SK-N-SH (cell line): ENCODE data around the gene FBXW9. TPM values are rescaled to one million over a fixed set of nuclear protein-coding genes. Genes with fewer than 3 reads are reported as not detected.
A peak's percentile ranks its signal among the peaks of the same experiment; 100 is the strongest.
"Not testable (repeated sequence)": the region's sequence is repeated elsewhere in the genome, so short reads cannot be mapped to it uniquely, and the experiment has no call there.

Experiments
- CTCF ChIA-PET: fragments of 300-600, 350-600 bp; formaldehyde crosslinking; extraction: SDS; loops from one replicate; lab custom pipeline; 2021; lab: Yijun Ruan, JAX
- POLR2A ChIA-PET: fragments of 350-600 bp; sonication (Branson Sonifier 250); formaldehyde crosslinking; extraction: SDS; loops from one replicate; lab custom pipeline; 2020; ENCODE audit warnings: antibody characterized with exemption, inconsistent platforms; lab: Yijun Ruan, JAX
- DNase-seq: peaks from one replicate; pipeline ENCODE4 v3.0.0; 2012
- H2AFZ ChIP-seq: fragments of 200-600 bp; sonication (generic); 2 replicates; pipeline ENCODE4 v1.8.1; 2016; ENCODE audit warnings: antibody characterized with exemption, mild to moderate bottlenecking, low read depth
- H3F3A ChIP-seq: fragments of 200-600 bp; sonication (generic); replicated peaks from 2 replicates; pipeline ENCODE3; 2016; ENCODE audit warnings: antibody characterized with exemption, mild to moderate bottlenecking; ENCODE audit not compliant: insufficient read depth
- H3K27ac ChIP-seq, 2 experiments: fragments of 200-500 bp in 1 of 2; fragments of 200-600 bp in 1 of 2; sonication (Bioruptor generic) in 1 of 2; sonication (generic), shearing (Covaris generic) in 1 of 2; 2 replicates each; pipeline versions ENCODE4 v1.5.1 to v1.6.1; 2014 to 2016; ENCODE audit warnings: low read depth in 2 of 2, inconsistent platforms in 1 of 2, low read length in 1 of 2, mild to moderate bottlenecking in 1 of 2, mixed read lengths in 1 of 2
- H3K27me3 ChIP-seq: fragments of 200-600 bp; sonication (generic), shearing (Covaris generic); 2 replicates; pipeline ENCODE4 v1.6.1; 2016; ENCODE audit warnings: mixed run types; ENCODE audit not compliant: insufficient read depth
- H3K36me3 ChIP-seq, 2 experiments: fragments of 200-500 bp in 1 of 2; fragments of 200-600 bp in 1 of 2; sonication (Bioruptor generic) in 1 of 2; sonication (generic) in 1 of 2; replicated peaks in 1 of 2; 2 replicates each; pipeline versions ENCODE3 to v1.5.1; 2014 to 2016; ENCODE audit warnings: low read length in 1 of 2, mild to moderate bottlenecking in 1 of 2; ENCODE audit not compliant: insufficient read depth in 2 of 2, control insufficient read depth in 1 of 2
- H3K4me1 ChIP-seq, 2 experiments: fragments of 200-500 bp in 1 of 2; fragments of 200-600 bp in 1 of 2; sonication (Bioruptor generic) in 1 of 2; sonication (generic), shearing (Covaris generic) in 1 of 2; 2 replicates each; pipeline versions ENCODE4 v1.5.1 to v1.6.1; 2014 to 2016; ENCODE audit warnings: low read depth in 1 of 2, low read length in 1 of 2, mixed run types in 1 of 2; ENCODE audit not compliant: insufficient read depth in 2 of 2, control insufficient read depth in 1 of 2
- H3K4me2 ChIP-seq: fragments of 200-600 bp; sonication (generic), shearing (Covaris generic); 2 replicates; pipeline ENCODE4 v1.6.1; 2017; ENCODE audit warnings: mixed run types
- H3K4me3 ChIP-seq, 2 experiments: fragments of 200-500 bp in 1 of 2; fragments of 200-600 bp in 1 of 2; sonication (Bioruptor generic) in 1 of 2; sonication (generic), shearing (Covaris generic) in 1 of 2; 2 replicates each; pipeline versions ENCODE4 v1.5.1 to v1.8.1; 2014 to 2016; ENCODE audit warnings: low read depth in 2 of 2, inconsistent platforms in 1 of 2, low read length in 1 of 2, mild to moderate bottlenecking in 1 of 2, mixed read lengths in 1 of 2, moderate library complexity in 1 of 2
- H3K79me2 ChIP-seq: fragments of 200-600 bp; sonication (generic); 2 replicates; pipeline ENCODE4 v1.8.1; 2017; ENCODE audit warnings: mild to moderate bottlenecking; ENCODE audit not compliant: insufficient read depth
- H3K9ac ChIP-seq: fragments of 200-600 bp; sonication (generic); 2 replicates; pipeline ENCODE4 v1.6.1; 2017; ENCODE audit warnings: mixed run types
- H3K9me2 ChIP-seq: fragments of 200-600 bp; sonication (generic); 2 replicates; pipeline ENCODE4 v1.6.1; 2017; ENCODE audit warnings: mixed run types
- H3K9me3 ChIP-seq: fragments of 200-600 bp; sonication (generic); 2 replicates; pipeline ENCODE4 v1.6.1; 2017; ENCODE audit warnings: mixed run types, mild to moderate bottlenecking, moderate library complexity
- H4K20me1 ChIP-seq: fragments of 200-600 bp; sonication (generic); 2 replicates; pipeline ENCODE4 v1.6.1; 2017; ENCODE audit warnings: mild to moderate bottlenecking, mixed run types; ENCODE audit not compliant: insufficient read depth
- ELF1 ChIP-seq: IDR thresholded peaks from 2 replicates; pipeline ENCODE4 v1.4.0; 2012
- FOXM1 ChIP-seq: IDR thresholded peaks from 2 replicates; pipeline ENCODE4 v1.4.0; 2012; ENCODE audit warnings: low read depth, mild to moderate bottlenecking
- MAX ChIP-seq: IDR thresholded peaks from 2 replicates; pipeline ENCODE4 v1.4.0; 2012; ENCODE audit warnings: low read depth
- NFIC ChIP-seq: IDR thresholded peaks from 2 replicates; pipeline ENCODE4 v1.4.0; 2012; ENCODE audit warnings: borderline replicate concordance
- RCOR1 ChIP-seq: fragments of 150-350 bp; IDR thresholded peaks from 2 replicates; pipeline ENCODE4 v1.6.1; 2017; ENCODE audit warnings: antibody characterized with exemption, low read length
- RXRA ChIP-seq: IDR thresholded peaks from 2 replicates; pipeline ENCODE4 v1.4.0; 2012; ENCODE audit warnings: low read depth, mild to moderate bottlenecking, borderline replicate concordance
- SMC3 ChIP-seq: IDR thresholded peaks from 2 replicates; pipeline ENCODE4 v1.6.1; 2012; ENCODE audit warnings: low read depth, low read length, improper control_type of control experiment
- TCF12 ChIP-seq: IDR thresholded peaks from 2 replicates; pipeline ENCODE4 v1.4.0; 2012
- TEAD4 ChIP-seq: IDR thresholded peaks from 2 replicates; pipeline ENCODE4 v1.4.0; 2012; ENCODE audit warnings: mild to moderate bottlenecking, borderline replicate concordance; ENCODE audit not compliant: insufficient read depth
- WGBS: methylation state at CpG from one replicate; pipeline ENCODE4 v1.1.6; 2017; ENCODE audit warnings: low lambda C conversion rate; 5-methylcytosine and 5-hydroxymethylcytosine counted together
- polyA plus RNA-seq, 3 experiments: library from polyadenylated mRNA; depleted of rRNA; stranded (reverse); fragments of >200 nt; gene quantifications; 2 replicates each; pipeline ENCODE4 v1.2.3, GENCODE V29; 2012
- TF ChIP-seq, protein P1 (sequence below): fragments of 200-600 bp; sonication (generic); IDR thresholded peaks from 2 replicates; pipeline ENCODE4 v1.6.1; 2017; ENCODE audit warnings: antibody characterized with exemption, mild to moderate bottlenecking, moderate library complexity

Gene FBXW9
- polyA plus RNA-seq, 1 of the 3 experiments (the other 2 are of a cell fraction), result 26.6 TPM

- TF ChIP-seq SMC3 (no peak), ELF1 (no peak), TEAD4 (no peak), RXRA (no peak), MAX (no peak), FOXM1 (no peak), RCOR1 (no peak), TCF12 (no peak), NFIC (no peak)
These were observed 18.7 kb upstream of the FBXW9 start (continued) for GRCh38 chr19:12715102-12715501.

DNA sequence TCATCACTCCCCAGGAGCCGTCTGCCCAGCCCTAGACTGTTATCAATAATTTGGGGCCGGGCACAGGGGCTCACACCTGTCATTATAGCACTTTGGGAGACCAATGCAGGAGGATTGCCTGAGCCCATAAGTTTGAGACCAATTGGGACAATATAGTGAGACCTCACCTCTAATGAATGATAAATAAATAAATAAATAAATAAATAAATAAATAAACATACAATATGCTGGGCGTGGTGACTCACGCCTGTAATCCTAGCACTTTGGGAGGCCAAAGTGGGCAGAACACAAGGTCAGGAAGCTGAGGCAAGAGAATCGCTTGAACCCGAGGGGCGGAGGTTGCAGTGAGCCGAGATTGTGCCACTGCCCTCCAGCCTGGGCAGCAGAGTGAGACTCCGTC is 16.9 kb upstream of the FBXW9 start:
- H3K4me3 ChIP-seq, H3K4me2 ChIP-seq, H3K9me2 ChIP-seq, H4K20me1 ChIP-seq, H2AFZ ChIP-seq, H3K27me3 ChIP-seq, H3K9me3 ChIP-seq, H3K9ac ChIP-seq, DNase-seq, H3K4me1 ChIP-seq, POLR2A ChIA-PET, H3K27ac ChIP-seq: not testable (repeated sequence)
- CTCF ChIA-PET, result interaction anchor here (1.0 to 2.4 kb wide), 6 partner anchors 9 to 134 kb away, joined by 3 to 6 read pairs (median 4); no protein-coding TSS in a partner anchor
- H3F3A ChIP-seq, result peaks cover 12% of the 10 kb centered on the region
- whole genome bisulfite sequencing, result 92% methylated on average over 9 of the region's 9 CpGs
- peaks cover 44 to 46% of the 10 kb centered on the region in 2 experiments for H3K36me3 ChIP-seq
- peaks cover 36% of the 10 kb centered on the region for H3K79me2 ChIP-seq

GRCh38 chr19:12712077-12712476 is 15.6 kb upstream of the FBXW9 start:
- H3K9me3 ChIP-seq, POLR2A ChIA-PET: not testable (repeated sequence)
- CTCF ChIA-PET, result interaction anchor here (1.0 to 1.4 kb wide), 2 partner anchors 8 to 10 kb away, joined by 3 to 4 read pairs; no protein-coding TSS in a partner anchor

More at GRCh38 chr19:12712077-12712476, 15.6 kb upstream of the FBXW9 start:
- H3K27ac ChIP-seq, H2AFZ ChIP-seq, H3K9ac ChIP-seq, DNase-seq, H4K20me1 ChIP-seq, H3K9me2 ChIP-seq, H3K4me1 ChIP-seq, H3K4me3 ChIP-seq, H3K27me3 ChIP-seq, H3K4me2 ChIP-seq: not testable (repeated sequence)
- H3K36me3 ChIP-seq, result peaks cover 42 to 43% of the 10 kb centered on the region in 2 experiments
- TF ChIP-seq, protein P1, sequence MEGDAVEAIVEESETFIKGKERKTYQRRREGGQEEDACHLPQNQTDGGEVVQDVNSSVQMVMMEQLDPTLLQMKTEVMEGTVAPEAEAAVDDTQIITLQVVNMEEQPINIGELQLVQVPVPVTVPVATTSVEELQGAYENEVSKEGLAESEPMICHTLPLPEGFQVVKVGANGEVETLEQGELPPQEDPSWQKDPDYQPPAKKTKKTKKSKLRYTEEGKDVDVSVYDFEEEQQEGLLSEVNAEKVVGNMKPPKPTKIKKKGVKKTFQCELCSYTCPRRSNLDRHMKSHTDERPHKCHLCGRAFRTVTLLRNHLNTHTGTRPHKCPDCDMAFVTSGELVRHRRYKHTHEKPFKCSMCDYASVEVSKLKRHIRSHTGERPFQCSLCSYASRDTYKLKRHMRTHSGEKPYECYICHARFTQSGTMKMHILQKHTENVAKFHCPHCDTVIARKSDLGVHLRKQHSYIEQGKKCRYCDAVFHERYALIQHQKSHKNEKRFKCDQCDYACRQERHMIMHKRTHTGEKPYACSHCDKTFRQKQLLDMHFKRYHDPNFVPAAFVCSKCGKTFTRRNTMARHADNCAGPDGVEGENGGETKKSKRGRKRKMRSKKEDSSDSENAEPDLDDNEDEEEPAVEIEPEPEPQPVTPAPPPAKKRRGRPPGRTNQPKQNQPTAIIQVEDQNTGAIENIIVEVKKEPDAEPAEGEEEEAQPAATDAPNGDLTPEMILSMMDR, result peak; percentile 52
- peaks cover 12% of the 10 kb centered on the region for H3F3A ChIP-seq
- WGBS, result 100% methylated on average over 2 of the region's 14 CpGs
- peaks cover 24% of the 10 kb centered on the region; the same call in 1 of the 2 replicates for H3K79me2 ChIP-seq
